ENCODE measurements around the gene SNX11.

- no peak for TF ChIP-seq CTCF (IDR thresholded peaks at IDR 0.05; ENCODE audit: low read length)
- TF ChIP-seq EZH2 (IDR thresholded peaks at IDR 0.05; ENCODE audit: borderline replicate concordance, low read length) = no peak
These were observed 14.5 kb downstream of the SNX11 start for GRCh38 chr17:48121923-48122664.

All from OCI-LY1 (cell line).